Glomerular visceral epithelial cell (primary cell): Measurements from ENCODE around the gene SGPP2.

Experiments used
- DNase-seq: peaks from one replicate; pipeline ENCODE4 v3.0.0-alpha.2; 2016; ENCODE audit errors: extremely low spot score

The SGPP2 gene

DNA sequence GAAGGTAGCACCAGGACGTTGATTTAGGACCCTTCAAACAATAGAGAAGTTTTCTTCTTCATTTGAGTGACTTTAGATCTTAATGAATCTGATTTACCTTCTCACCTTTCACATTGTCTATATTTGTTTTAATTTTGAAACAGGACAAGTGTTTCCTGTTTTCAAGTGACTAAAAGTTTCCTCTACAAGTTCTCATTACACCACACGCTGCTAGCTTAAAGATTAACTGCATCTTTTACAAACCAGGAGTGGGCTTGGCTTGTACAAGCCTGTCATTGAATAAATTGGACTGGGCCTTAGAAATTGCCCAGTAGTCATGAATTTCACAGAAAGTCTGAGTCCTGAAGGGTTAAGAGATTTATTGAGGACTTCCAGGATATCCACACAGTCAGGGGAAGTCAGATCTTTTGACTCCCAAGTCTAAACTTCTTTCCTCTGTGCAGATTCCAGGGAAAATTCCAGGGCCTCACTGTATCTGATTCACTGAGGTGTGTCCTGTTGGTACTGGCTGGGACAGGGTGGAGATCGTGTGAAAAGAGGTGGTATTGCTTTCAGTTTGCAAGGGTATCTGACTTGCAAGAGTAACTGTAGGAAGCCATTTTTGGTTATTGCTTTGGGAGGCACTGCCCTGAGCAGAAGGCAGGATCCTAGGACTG is 3.4 kb downstream of the SGPP2 start:
- peak; percentile 37 for DNase-seq

DNA sequence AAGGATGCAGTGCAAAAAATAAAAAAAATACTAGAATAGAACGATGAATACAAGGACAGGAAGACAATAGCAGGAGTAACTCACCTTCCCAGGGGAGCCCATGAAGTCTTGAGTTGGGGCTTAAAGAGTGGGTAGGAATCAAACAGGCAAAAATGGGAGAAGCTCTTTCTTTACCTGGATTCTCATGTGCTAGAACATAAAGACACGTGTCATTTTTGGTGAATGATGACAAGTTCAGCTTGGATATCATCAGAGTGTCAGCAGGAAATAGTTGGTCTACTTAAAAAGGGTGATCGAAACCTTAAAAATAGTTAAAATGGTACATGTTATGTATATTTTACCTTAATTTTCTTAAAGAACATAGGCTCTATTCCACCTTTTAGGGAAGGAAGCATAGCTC is 5.7 kb downstream of the SGPP2 start:
- DNase-seq = no peak

DNA sequence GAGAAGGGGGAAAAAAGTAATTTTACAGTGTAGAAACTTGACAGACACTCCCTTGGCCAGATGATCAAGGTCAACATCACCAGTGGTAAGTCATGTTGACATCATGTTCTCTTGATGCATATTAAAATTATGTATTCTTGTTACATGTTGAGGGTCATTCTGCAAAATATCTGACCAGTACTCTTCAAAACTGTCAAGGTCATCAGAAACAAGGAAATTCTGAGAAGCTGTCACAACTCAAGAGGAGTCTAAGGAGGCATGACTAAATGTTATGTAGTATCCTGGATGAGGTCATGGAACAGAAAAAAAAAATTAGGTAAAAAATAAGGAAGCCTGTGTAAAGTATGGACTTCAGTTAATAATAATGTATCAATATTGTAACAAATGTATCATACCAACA is 6.3 kb downstream of the SGPP2 start:
- DNase-seq = no peak

DNA sequence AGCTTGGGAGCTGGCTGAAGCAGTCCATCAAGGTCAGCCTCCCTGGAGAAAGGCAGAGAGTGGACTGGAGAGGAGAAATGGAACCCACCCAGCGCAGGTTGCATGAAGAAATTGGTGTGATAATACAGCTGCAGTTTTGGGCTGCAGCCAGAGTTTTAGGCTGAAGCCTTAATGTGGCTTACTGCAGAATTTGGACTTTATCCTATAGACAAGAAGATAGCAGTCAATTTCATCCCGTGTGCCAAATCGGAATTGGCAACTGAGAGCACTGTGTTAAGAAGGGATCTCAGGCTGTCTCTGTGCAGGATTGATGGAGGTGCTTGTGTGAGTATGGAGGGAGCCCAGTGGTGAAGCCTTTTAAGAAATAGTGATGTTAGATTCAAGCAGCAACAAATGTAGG is 7.5 kb downstream of the SGPP2 start:
- DNase-seq = no peak

DNA sequence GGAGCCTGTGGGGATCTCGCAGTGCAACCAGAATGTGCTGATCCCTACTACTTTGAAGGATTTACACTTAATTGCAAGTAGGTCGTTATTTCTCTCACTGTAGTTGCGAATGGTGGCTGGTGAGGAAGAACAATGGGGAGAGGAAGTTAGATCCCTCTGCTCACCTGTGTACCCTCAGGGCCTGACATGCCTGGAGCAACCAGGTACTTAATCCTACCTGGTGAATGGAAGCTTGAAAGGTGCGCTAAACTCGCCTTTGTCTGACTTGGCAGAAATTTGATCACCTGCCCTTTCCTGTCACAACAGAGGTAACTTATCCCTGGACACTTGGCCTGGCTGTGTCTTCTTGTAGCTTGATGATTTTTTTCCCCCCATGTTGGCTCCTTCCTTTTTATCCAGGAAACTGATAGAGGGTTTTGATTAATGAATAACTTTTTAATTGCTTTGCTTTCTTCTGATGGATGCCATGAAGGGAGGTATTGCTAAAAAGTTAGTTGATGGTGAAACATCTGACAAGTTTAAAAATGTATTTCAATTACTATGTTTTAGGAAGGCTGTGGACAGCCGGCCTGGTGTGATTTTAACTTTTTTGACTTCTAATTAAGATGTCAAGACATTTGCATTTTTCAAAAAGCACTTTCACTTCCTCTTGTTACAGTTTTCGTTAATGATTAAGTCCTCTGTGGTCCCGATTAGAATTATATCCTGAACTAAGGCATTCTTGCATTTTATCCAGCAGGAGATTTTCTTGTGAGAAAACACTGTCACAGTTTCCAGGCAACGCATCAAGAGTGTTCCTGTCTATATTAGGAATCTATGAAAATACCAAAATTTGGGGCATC is 9.2 kb downstream of the SGPP2 start:
- peak; percentile 45 for DNase-seq

DNA sequence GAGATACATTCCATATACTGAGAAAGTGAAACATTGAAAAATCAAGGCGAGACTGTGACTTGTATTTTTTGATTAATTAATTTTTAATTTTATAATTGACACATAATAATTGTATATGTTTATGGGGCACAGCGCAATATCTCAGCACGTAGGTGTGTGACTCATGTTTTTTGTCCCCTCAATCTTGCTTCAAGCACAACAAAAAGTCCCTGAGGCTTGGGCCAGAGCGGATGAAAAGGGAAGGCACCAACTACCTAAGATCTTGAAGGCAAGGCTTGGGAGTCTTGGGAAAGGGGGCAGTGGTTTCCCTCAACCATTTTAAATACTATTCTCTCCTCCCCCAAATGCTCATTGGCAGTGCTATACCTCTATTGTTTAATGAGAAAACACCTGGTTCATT is 9.9 kb downstream of the SGPP2 start:
- DNase-seq = no peak

DNA sequence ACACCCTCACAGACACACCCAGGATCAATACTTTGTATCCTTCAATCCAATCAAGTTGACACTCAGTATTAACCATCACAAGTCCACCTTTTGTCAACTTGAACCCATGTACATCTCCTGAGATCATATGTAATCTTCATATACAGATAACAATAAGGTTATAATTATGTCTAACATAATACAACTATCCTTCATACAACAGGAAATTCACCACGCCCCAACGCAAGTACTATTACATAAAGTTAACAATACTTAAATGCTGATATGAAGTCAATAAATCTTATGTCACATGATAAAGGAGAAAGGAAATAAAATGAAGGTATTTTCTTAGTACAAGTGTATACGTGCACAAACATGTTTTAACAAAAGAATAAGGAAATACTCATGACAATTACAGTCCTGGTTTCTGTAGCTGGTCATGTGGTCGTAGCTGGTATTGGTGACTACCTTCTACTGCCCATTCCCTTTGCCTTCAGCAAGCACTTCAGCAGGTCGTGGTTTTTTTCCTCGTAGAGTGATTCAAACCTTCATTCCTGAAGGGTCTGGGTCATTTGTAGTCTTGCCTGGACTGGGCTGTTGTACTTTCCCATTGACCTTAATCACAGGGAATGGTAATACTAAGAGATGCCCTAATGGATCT is 11.2 kb downstream of the SGPP2 start:
- peak; percentile 11 for DNase-seq

DNA sequence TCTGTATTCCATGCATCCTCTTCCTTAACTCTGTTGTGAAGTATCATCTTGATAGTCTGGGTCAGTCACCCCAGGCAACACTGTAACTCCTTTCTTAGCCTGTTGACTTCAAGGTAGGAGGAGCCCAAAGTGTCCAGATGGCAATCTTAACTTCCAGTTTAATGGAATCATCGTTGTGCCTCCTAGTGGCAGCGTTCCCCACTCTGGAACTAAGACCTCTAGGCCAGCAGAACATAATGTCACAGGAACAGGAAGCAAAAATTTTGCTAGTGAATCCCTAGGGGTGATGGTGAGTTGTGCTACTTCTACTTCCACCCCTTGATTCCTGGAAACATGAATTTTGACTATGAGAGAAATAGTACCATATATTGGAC is 11.7 kb downstream of the SGPP2 start:
- DNase-seq = no peak

DNA sequence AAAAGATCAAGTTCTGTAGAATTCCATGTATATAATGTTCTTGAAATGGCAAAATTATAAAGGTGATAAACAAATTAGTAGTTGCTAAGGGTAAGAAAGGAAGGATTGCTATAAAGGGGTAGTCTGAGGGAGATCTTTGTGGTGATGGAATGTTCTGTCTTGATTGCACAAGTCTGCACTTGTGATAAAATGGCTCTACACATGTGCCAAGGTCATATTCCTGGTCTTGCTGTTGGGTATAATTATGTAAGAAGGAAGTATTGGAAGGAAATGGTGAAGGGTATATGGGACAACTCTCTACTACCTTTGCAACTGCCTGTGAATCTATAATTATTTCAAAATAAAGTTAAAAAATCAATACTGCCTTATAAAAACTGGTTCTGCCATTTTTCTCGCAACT is 15.3 kb downstream of the SGPP2 start:
- DNase-seq = no peak

DNA sequence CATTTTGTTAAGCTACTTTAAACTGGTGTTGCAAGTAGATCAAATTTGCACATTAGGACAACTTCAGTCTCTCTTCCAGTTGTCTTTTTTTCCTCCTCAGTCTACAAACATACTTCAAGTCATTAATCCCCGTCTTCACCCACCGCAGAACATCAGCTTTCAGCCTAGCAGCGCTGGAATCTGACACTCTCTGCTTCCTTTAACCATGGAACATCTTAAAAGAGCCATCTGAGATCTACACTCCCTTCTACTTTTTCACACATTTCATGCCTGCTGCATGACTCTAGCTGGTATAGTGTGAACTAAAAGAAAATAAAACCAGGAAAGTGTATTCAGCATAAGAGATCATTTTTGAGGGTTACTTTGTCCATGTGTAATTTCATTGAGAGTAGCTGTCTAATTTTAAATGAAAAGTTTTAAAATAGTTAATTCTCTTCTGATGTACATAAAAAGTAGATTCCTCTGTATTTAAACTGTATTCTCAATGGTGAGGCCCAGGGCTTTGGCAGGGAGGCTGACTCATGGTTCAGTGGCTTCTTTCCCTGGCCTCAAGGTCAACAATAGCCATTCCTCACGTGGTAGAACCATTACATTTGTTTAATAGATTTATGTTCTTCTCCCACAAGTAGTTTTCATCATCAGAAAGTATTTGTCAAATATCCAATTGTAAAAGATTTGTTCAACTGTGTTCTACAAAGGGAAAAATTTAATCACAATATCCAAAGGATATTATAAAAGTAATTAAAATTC is 16.5 kb downstream of the SGPP2 start:
- DNase-seq = peak; percentile 54

DNA sequence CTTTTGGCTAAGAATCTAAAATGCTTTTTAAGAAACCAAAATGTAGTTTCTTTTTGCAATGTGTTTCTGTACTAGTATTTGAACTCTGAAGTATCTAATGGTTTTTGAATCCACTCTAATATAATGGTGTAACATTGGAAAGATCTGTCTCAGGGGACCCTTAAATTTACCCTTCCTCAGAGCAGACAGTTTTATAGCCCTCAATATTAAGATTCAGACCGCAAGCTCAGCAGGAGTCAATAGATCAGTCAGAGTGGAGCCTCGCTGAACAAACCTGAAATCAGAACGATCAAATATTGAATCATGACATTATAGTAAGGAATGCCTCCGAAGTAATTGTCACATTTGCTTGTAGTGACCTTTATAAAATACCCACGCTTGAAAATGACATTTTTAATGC is 18.3 kb downstream of the SGPP2 start:
- DNase-seq = no peak

DNA sequence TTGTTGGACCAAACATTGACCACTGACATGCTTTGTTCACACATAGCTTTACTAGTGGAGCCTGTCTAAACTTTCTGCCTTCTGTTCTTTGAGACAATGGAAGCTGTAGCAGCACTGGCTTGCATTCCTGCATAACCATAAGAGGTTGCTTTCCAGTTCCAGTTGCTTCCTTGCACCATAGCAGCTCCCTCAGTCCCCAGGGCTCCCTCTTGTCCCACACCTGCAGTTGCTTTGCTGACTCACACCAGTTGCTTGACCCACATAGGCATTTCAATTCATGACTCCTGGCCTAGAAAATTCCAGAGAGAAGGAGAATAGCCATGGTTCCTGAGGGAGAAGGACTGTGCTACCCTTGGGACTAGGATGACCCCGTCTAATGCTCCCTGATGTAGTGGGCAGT is 20.9 kb downstream of the SGPP2 start:
- DNase-seq = no peak

DNA sequence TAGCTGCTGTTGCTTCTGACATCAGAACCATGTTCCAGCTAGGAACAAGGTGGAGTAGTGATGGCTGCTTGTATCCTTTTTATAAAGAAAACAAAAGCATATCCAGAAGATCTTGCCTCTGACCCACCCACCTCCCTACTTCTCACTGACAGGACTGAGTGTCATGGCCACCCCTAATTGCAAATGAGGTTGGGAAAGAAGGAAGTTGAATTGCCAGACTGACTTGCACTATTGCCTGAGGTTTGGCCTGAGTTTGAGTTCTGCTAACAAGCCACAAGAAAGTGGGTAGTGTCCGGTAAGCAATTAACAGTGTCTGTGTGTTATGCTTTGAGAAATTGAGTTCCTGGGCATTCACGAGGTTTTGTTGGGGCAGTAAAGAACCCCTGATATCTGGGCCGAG is 22.8 kb downstream of the SGPP2 start:
- DNase-seq = no peak

DNA sequence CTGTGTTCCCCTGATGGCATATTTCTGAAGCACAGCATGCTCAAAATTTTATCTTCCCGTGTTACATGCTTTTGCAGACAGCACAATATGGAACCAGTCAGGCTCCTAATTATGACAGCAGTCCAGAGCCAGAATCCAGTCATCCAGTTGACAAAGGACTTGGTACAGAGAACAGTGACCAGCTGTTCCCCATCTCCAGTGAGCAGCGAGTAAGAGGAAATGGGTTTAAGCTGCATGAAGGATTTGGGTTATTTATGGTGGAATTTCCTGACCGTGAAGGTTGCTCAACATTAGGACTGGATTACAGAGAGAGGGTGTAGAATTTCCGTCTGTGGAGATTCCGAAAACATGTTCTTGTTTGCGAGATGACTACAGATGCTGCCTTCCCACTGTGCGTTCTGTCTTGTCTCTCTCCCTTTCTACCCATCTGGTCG is 24.4 kb downstream of the SGPP2 start:
- DNase-seq = no peak

DNA sequence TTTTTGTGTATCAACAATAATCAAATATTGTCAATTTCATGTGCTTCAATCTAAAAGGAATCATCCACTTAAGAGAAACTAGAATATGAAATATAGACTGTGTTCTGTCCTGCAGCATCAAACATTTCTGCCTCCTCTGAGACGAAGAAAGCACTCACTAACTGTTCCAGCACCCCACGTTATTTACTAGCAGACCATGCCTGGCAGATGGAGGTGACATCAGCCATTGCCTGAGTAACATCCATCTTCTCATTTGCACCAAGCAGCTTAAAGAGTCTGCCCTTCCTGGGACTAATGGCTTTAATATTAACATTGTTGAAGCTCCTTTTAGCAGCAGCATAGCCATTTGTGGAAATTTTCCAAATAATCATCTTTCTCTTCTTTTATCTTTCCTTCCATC is 25.7 kb downstream of the SGPP2 start:
- no peak for DNase-seq

DNA sequence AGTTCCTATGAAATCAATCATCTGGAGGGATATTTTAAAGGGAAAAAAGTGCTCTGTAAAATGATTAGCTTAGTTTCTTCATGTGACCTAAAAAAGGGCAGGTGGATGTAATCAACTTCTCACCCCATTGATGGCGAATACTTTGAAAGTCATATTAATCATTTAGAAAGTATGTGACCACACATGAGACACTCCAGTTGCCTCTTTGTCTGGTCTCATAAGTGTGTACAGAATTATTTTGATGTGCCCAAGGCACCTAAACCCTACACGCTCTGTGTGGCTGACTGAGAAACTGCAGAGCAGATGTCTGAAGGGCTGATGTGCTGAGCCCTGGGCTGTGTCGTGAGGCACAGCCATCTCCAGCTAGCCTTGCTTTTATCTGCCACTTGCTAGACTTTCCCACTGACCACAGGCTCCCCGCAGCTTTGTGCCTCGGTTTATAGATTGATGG is 26.9 kb downstream of the SGPP2 start:
- DNase-seq = peak; percentile 17

DNA sequence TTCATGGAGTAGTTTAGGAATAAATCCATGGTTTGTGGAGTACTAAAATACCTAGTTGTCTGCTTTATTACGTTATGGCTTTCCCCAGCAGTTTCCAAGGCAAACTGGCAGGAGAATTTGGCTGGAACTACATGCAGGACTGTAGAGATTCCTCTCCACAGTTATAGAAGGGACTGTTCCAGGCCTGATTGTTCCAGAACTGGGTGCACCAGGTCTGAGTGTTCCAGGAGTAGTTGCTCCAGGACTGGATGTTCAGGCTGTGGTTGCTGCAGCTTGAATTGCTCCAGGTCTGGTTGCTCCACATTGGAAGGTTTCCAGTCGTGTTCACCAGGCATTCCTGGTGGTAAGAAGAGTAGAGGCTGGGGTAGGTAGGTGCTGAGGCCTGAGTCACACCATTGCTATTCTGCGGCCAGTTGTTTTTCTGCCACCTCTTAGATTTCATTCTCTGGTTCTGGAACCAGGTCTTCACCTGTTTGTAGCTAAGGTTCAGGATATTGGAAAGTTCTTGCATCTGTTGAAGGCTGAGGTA is 28.1 kb downstream of the SGPP2 start:
- peak; percentile 38 for DNase-seq

DNA sequence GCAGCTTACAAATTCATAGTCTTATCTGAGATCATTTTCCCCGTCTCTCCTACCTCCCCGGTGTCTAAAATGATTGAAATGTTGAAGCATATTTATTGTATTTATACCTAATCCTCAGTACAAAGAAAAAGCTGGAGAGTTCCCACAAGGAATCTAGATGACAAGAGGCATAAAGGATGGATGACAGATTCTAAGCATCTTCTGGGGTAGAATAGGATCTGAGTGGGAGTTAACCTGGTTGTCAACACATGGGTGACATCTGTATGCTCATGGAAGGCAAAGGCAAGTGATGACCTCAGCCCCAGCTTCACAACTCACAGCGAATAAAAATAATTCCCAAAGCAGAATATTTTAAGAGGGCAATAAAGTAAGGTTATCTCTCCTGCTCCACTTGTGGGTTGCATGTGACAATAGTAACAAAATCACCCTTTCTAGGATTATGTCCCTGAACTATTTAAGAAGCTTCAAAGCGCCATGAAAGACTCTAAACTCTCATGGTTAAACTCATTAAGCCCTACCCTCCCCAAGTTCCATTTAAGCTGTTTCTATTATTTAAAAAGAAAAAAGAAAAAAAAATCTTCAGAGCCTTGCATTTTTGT is 32.2 kb downstream of the SGPP2 start:
- no peak for DNase-seq

DNA sequence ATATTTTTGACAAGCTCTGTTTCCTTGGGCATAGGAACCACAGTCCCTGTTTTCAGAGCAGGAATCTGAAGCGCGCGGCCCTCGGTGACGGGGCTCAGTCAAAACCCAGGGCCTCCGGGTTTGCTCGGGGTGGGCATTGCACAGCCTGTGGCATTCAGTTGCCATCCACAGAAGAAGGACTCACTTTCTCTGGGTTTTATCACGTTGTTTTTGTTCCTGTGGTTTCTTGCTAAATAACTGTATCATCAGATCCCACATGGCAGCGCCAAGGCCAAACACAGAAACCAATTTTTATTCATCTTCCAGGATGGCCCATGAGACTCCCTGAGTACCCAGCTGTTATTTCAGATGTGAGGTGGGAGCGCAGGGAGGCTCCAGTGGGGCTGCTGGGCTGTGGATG is 35.6 kb downstream of the SGPP2 start:
- no peak for DNase-seq

DNA sequence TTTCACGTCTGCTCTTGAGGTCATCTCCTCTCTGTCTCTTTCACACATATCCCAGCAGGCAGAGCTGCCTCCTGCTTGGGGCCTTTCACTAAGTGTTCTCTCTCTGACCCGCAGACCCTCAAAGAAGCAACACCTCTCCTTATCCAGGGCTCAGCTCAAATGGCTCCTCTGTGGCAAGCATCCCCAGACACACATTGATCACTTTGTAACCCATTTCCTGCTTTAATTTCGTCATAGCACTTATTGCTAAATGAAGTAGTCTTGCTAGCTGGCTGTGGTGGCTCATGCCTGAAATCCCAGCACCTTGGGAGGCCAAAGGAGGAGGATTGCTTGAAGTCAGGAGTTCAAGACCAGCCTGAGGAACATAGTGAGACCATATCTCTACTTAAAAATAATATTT is 41.4 kb downstream of the SGPP2 start:
- DNase-seq = no peak

DNA sequence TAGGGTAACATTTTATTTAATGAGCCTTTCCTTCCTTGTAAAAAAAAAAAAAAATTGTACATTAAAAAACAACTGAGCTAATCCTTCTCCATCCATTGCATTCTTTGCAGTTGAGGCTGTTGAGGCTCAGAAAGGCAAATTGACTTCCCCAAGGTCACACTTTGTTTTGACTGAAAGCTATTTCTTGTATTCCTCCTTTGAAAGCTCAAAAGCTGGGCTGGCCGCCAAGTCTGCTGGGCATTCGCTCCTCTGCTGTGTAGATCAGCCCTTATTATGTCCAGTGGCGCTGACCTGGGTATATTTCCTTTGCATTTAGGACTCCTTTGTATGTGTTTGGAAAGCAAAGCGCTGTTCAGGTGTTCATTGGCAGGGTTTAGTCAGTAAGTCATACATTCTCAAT is 44.0 kb downstream of the SGPP2 start:
- no peak for DNase-seq
